ENCODE data around the gene KCND3.

Gene KCND3

DNA sequence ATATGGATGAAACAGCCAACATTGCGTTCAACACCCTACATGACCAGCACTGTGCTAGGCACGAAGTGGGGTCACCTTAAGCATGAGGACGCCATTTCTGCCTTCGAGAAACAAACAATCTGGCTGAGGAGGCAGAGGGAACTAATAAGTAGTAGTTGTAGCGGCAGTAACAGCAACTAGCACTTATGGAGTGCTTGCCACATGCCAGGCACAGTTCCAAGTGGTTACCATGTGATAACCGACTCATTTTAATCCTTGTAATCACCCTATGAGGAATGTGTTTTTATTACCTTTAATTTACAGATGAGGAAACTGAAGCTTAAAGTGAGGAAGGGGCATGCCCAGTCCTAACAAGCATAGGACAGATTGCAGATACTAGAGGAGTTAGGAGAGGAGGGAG lies 33.7 kb downstream of the KCND3 start:
- peak; percentile 11 for DNase-seq

- DNase-seq = no peak
Observed at GRCh38 chr1:111953797-111954196, 35.7 kb downstream of the KCND3 start.

GRCh38 chr1:111952125-111952657 lies 37.3 kb downstream of the KCND3 start:
- DNase-seq = no peak

- DNase-seq = peak; percentile 9
Observed at GRCh38 chr1:111948209-111949171, 41.0 kb downstream of the KCND3 start.

DNA sequence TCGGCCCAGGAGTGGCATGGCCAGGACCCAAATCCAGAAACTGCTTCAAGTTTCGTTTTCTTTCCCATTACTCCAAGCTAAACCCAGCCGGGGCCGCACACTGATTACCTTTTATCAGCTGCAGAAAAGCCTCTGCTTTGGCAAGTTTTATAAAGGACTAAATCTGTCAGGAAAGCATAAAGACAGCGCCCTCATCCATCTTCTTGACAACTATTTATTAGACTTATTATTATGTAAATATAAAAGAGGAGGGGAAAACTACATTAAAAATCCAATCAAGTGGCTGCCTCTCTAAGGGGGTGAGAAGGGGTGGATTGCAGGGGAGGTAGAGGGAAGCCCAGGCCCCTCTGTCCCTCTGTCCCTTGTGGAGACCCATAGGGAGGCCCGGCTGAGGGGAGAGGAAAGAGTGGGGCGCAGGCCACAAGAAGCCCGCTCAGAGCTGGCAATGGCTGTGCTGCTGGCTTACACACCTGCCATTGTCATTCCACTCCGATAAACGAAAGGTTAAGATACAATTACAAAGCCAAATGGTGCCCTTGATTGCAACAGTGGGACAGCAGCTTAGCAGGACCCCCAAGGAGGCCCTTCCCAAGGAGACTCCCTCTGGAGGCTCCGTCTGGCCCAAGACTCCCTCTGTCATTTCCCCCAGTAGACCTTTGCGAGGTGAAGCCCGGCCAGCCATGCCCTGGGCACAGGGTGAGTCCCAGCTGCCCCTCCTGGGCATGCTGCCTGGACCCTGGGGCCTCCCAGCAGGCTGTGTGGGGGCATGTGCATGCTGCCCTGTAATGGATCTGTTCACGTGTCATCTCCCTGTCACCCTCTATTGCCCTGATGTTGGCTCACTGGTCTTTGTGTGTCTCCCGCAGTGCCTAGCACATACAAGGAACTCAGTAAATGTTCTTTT lies 45.4 kb downstream of the KCND3 start:
- DNase-seq = no peak

- no peak for DNase-seq
Observed at GRCh38 chr1:111943066-111943465, 46.4 kb downstream of the KCND3 start.

DNA sequence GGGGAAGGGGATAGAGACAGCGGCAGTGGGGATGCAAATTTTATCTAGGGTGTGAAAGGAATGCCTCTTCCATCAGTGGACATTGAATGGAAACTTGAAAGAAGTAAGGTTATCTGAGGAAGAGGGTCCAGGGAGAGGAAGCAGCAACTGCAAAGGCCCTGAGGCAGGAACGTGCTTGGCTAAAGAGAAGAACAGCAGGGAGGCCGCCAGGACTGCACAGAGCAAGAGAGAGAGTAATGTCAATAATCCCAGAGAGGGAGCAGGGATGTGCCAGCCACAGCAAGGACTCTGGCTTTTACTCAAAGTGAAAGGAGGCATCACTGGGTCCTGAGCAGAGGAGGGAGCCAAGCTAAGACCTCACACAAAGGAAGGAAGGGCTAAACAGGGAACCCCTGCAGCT lies 50.9 kb downstream of the KCND3 start:
- no peak for DNase-seq

GRCh38 chr1:111938123-111938522 lies 51.3 kb downstream of the KCND3 start:
- no peak for DNase-seq

DNA sequence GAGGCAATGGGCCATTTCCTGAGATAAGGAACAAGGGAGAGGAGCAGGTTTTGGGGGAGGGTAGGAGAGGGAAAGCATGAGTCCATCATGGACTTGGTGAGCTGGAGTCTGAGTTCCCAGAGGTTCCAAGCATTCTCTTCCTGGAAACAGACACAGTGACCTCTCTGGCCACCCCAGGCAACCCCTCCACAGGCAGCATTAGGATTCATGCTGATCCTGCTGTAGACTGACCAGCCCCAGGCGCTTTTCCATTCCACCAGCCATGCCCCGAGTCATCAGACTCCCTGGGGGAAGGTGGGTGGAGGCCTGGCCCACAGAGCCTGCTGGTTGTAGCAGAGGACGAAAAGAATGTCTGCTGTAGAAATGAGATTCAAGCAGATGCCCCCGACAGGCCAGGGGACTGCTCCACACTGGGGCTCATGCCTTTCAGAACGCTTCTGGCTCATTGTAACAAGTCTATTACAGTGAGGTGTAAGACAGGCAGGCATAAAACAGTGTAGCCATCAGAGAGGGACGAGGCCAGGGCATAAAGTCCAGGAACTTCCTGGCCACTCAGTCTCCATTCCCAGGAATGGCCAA lies 52.2 kb downstream of the KCND3 start:
- DNase-seq = no peak

DNA sequence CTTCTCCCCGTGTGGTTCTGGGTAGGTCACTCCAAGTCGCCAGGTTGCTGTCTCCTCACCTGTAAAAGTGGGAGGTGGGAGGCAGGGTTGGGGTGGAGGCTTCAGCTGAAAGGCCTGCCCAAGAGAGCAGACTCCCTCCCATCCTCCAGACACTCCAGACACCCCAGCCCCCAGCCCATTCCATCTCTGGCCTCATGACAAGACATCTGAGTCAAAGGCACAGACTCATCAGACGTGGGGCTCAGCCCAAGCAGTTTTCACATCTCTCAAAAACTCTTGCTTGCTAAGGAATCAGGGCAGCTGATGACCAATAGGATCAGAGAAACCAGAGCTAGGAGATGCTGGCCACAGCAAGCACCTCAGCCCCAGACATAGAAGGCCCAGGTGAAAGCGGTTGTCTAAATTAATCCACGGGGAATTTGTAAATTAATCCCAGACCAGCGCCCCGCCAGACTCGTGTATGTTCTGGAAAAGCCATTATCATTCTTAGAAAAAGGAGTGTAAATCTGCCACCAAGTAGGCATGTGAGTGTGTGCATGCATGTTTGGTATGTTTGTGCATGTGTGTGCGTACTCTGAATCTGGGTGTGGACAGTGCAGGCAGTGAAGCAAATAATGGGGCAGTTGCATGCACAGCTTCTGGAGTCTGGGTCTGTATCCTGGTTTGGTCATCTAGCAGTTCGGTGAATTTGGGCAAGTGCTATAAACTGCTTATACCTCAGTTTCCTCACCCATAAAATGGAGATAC lies 55.2 kb downstream of the KCND3 start:
- no peak for DNase-seq

- no peak for DNase-seq
Observed at GRCh38 chr1:111930356-111930755, 59.1 kb downstream of the KCND3 start.

GRCh38 chr1:111928531-111928930 lies 60.9 kb downstream of the KCND3 start:
- no peak for DNase-seq

DNA sequence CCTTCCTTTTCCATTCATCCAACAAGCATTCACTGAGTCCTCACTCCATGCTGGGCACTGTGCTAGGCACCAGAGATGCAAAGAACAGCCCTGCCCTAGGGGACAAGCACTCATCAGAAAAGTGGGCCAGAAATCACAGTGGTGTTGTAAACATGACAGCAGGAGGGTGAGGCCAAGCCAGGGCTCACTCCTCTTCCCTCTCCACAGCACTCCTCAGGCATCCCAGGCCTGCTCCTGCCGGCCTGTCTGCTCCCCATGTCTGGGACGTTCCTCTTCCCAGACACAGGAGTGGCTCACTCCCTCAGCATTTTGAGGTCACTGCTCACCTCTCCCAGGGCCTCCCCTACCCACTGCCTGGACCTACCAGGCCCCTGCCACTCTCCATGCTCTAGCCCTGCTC lies 61.8 kb downstream of the KCND3 start:
- no peak for DNase-seq

DNA sequence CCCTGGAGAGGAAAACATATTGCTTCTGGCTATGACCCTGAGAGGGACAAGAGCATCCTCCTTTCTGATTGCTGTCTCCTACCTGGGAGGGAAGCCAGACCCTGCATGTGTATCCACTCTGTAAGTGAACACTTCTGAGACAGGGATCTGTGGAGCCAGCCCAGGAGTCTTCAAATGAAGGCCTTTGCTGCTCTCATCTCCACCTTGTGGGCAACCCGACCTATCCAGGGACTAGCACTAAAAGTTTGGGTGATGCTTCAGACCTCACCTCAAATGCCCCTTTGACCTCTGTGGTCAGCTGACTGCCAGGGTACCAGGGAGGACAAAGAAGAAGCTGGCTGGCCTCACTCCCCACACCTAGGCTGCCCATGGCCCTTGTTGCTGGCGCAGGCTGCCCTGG lies 64.7 kb downstream of the KCND3 start:
- DNase-seq = no peak

- no peak for DNase-seq
Observed at GRCh38 chr1:111923766-111924165, 65.7 kb downstream of the KCND3 start.

DNA sequence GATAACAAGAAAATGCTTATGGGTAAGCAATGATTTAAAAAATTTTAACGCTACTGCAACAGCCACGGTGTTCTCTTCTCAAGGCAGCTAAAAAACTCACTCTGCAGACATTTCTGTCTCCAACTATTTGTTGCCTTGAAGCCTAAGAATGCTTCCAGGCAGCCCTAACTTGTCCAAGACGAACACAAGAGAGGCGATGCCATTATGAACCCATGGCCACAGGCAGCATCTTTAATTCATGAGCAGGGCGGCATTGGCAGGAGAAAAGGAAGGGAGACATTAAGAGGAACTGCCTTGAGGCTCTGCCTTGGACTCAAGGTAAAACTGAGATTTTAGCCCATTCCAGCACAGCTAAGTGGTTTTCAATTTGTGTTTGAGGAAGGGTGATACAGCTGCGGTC lies 67.5 kb downstream of the KCND3 start:
- no peak for DNase-seq

GRCh38 chr1:111920221-111921024 lies 69.0 kb downstream of the KCND3 start:
- DNase-seq = peak; percentile 19

GRCh38 chr1:111911776-111912515 lies 77.5 kb downstream of the KCND3 start:
- no peak for DNase-seq

GRCh38 chr1:111911061-111911460 lies 78.4 kb downstream of the KCND3 start:
- no peak for DNase-seq

GRCh38 chr1:111909030-111909429 lies 80.4 kb downstream of the KCND3 start:
- DNase-seq = no peak

Measured in fibroblast of skin of right biceps (primary cell).